SU-DHL-6 (cell line): ENCODE results near the gene FAM163B.

Experiments
- CTCF ChIP-seq: fragments of 200-600 bp; sonication (generic); IDR thresholded peaks from one replicate; pipeline ENCODE4 v1.5.1; 2017; ENCODE audit warnings: antibody characterized with exemption, mild to moderate bottlenecking, low read length, moderate library complexity; ENCODE audit not compliant: insufficient read depth, poor library complexity, severe bottlenecking
- EZH2phosphoT487 ChIP-seq: fragments of 200-600 bp; sonication (generic), shearing (Covaris generic); conservative IDR thresholded peaks from 2 replicates; pipeline ENCODE4 v1.6.1; 2018; ENCODE audit warnings: mild to moderate bottlenecking, antibody characterized with exemption, low read length, moderate library complexity, mixed read lengths

DNA sequence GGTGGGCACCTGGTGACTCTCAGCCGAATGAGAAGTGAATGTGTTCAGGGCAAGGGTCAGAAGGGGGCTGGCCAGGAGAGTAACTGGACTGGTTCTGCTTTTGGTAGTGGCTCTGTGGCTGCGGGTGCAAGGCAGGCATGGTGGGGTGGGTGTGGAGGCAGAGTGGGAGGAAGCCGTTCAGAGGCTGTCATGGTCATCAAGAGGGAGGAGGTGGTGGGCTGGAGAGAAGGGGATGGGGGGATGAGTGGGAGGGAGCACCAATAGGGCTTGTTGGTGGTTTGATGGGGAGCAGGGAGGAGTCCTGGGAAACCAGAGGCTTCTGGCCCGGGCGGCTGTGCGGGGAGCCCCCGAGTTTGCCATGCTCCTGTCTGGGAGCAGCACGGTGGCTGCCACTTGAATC is 13.3 kb downstream of the FAM163B start:
- TF ChIP-seq CTCF: no peak
- TF ChIP-seq EZH2phosphoT487: no peak
